GM12878 (cell line): ENCODE results near the gene PRRC2C. TPM values are rescaled to one million over a fixed set of nuclear protein-coding genes. Genes with fewer than 3 reads are reported as not detected.
A peak's percentile ranks its signal among the peaks of the same experiment; 100 is the strongest.
"Not testable (repeated sequence)": the region's sequence is repeated elsewhere in the genome, so short reads cannot be mapped to it uniquely, and the experiment has no call there.

Experiments
- ATAC-seq: fragments of 200-7000 bp; cut with Tn5 transposase; 3 replicates; pipeline ENCODE4 v1.9.1; 2020; ENCODE audit warnings: mild to moderate bottlenecking, moderate library complexity
- BruUV-seq: library from RNA; stranded (reverse); fragments of 400-500 nt; replicated peaks from 2 replicates; lab custom pipeline; 2021; lab: Mats Ljungman, UMichigan
- CTCF ChIA-PET: fragments of 300-600 bp; sonication (Branson Sonifier 250); formaldehyde crosslinking; extraction: SDS; loops from one replicate; lab custom pipeline; 2021; ENCODE audit warnings: inconsistent platforms; lab: Yijun Ruan, JAX
- POLR2A ChIA-PET: fragments of 350-600 bp; formaldehyde crosslinking; extraction: SDS; loops from one replicate; lab custom pipeline; 2021; ENCODE audit warnings: inconsistent platforms; lab: Charles Lee
- RAD21 ChIA-PET: fragments of 300-600 bp; sonication (Branson Sonifier 250); formaldehyde crosslinking; loops from one replicate; lab custom pipeline; 2023; ENCODE audit warnings: antibody characterized with exemption; ENCODE audit not compliant: unreplicated experiment; lab: Charles Lee
- SMC1A ChIA-PET: fragments of 300-600 bp; sonication (Branson Sonifier 250); formaldehyde crosslinking; loops from one replicate; lab custom pipeline; 2023; ENCODE audit not compliant: unreplicated experiment, uncharacterized antibody; lab: Charles Lee
- DNase-seq: peaks from one replicate; pipeline ENCODE4 v3.0.0-alpha.2; 2011; ENCODE audit warnings: low read depth, low spot score
- FAIRE-seq: peaks from 3 replicates; lab custom pipeline; 2011; peaks lifted over from hg19 to GRCh38; lab: Jason Lieb, UNC
- H2AFZ ChIP-seq: 2 replicates; pipeline ENCODE4 v1.6.0; 2011; ENCODE audit warnings: low read depth, low read length, control low read depth; ENCODE audit not compliant: control insufficient read depth
- H3K27ac ChIP-seq: 2 replicates; pipeline ENCODE4 v1.5.1; 2011; ENCODE audit warnings: control low read depth; ENCODE audit not compliant: control insufficient read depth, insufficient read depth
- H3K27me3 ChIP-seq, 2 experiments: replicated peaks in 1 of 2; 2 replicates each; pipeline versions ENCODE4 v1.6.0 to v1.6.1; 2011; ENCODE audit warnings: low read length in 1 of 2; ENCODE audit not compliant: control insufficient read depth in 2 of 2, insufficient read depth in 2 of 2
- H3K36me3 ChIP-seq, 2 experiments: 2 replicates each; pipeline ENCODE4 v1.5.1; 2011; ENCODE audit warnings: low read length in 1 of 2; ENCODE audit not compliant: control insufficient read depth in 2 of 2, insufficient read depth in 2 of 2
- H3K4me1 ChIP-seq: 2 replicates; pipeline ENCODE4 v1.6.1; 2011; ENCODE audit warnings: mild to moderate bottlenecking, low read length, moderate library complexity, mixed read lengths; ENCODE audit not compliant: control insufficient read depth, insufficient read depth
- H3K4me2 ChIP-seq: 2 replicates; pipeline ENCODE4 v1.6.0; 2011; ENCODE audit warnings: control low read depth; ENCODE audit not compliant: control insufficient read depth, insufficient read depth
- H3K4me3 ChIP-seq: fragments of 200-600 bp; sonication (generic); 2 replicates; pipeline ENCODE4 v1.5.1; 2016
- H3K79me2 ChIP-seq: 2 replicates; pipeline ENCODE4 v1.6.0; 2011; ENCODE audit warnings: low read length; ENCODE audit not compliant: control insufficient read depth, insufficient read depth
- H3K9ac ChIP-seq: 2 replicates; pipeline ENCODE4 v1.8.0; 2011; ENCODE audit warnings: low read length, control low read depth, mixed read lengths; ENCODE audit not compliant: control insufficient read depth, insufficient read depth
- H3K9me3 ChIP-seq: replicated peaks from 3 replicates; pipeline ENCODE4 v1.5.1; 2011; ENCODE audit warnings: mild to moderate bottlenecking, low read length; ENCODE audit not compliant: control insufficient read depth, insufficient read depth
- H4K20me1 ChIP-seq: 2 replicates; pipeline ENCODE4 v1.6.0; 2011; ENCODE audit not compliant: control insufficient read depth, insufficient read depth
- NFXL1 ChIP-seq: fragments of 450-650 bp; IDR thresholded peaks from 2 replicates; pipeline ENCODE4 v1.6.1; 2017; ENCODE audit warnings: antibody characterized with exemption, mild to moderate bottlenecking, borderline replicate concordance
- NFYA ChIP-seq: IDR thresholded peaks from 2 replicates; pipeline ENCODE4 v1.6.1; 2011; ENCODE audit warnings: low read depth, mild to moderate bottlenecking, low read length, improper control_type of control experiment, borderline replicate concordance
- SIX5 ChIP-seq: IDR thresholded peaks from 2 replicates; pipeline ENCODE4 v1.6.1; 2011; ENCODE audit warnings: mild to moderate bottlenecking, low read depth, low read length, moderate library complexity; ENCODE audit not compliant: severe bottlenecking
- TCF7 ChIP-seq: IDR thresholded peaks from 2 replicates; pipeline ENCODE4 v1.6.1; 2014; ENCODE audit warnings: antibody characterized with exemption, borderline replicate concordance
- WGBS: methylation state at CpG from one replicate; pipeline ENCODE4 v1.1.6; 2016; ENCODE audit warnings: low lambda C conversion rate; ENCODE audit not compliant: insufficient replicate concordance, insufficient coverage; ENCODE audit errors: missing lambda C conversion rate; 5-methylcytosine and 5-hydroxymethylcytosine counted together
- in situ Hi-C: fragments of 300-500 bp; cut with MboI; formaldehyde crosslinking; loops from 9 replicates; pipeline ENCODE4 v1.14.3; 2018; ENCODE audit warnings: mixed read lengths
- intact Hi-C: fragments of 100-400 bp; cut with micrococcal nuclease; formaldehyde crosslinking; loops from one replicate; pipeline ENCODE4 v1.14.2; 2022; ENCODE audit not compliant: unreplicated experiment
- polyA plus RNA-seq, 11 experiments: library from polyadenylated mRNA; depleted of rRNA in 4 of 11; unstranded in 6 of 11; stranded (reverse) in 5 of 11; fragments of >200 nt; fragmentation: Nextera tagmentation in 4 of 11; fragmentation: Illumina TruSeq in 1 of 11; extraction: Ambion mirVana in 4 of 11; extraction: Trizol in 1 of 11; gene quantifications; 1 replicate in 1 of 11; 2 replicates in 10 of 11; pipeline versions ENCODE4 v1.2.1 to v1.2.3, GENCODE V29; 2011 to 2016; ENCODE audit warnings: inconsistent platforms in 2 of 11, missing spikeins in 2 of 11, low read depth in 1 of 11
- total RNA-seq, 4 experiments: library from RNA; depleted of rRNA in 3 of 4; stranded (reverse); fragments of >200 nt in 3 of 4; fragmentation: Illumina TruSeq in 1 of 4; extraction: Trizol in 1 of 4; gene quantifications; 2 replicates each; pipeline versions ENCODE4 v1.2.1 to v1.2.3, GENCODE V29; 2013 to 2021
- TF ChIP-seq, protein P1 (sequence below): IDR thresholded peaks from 2 replicates; pipeline ENCODE4 v1.6.1; 2011; ENCODE audit warnings: borderline replicate concordance, low read depth, mild to moderate bottlenecking, moderate library complexity, mixed read lengths, low read length; ENCODE audit not compliant: insufficient read depth; ENCODE audit errors: extremely low read length
- TF ChIP-seq, protein P2 (sequence below): IDR thresholded peaks from 2 replicates; pipeline ENCODE4 v1.6.1; 2012; ENCODE audit warnings: low read depth, low read length, improper control_type of control experiment
- TF ChIP-seq, protein P3 (sequence below): fragments of 450-650 bp; IDR thresholded peaks from 2 replicates; pipeline ENCODE4 v1.6.1; 2016; ENCODE audit warnings: mild to moderate bottlenecking

Gene PRRC2C
- total and polyA plus RNA-seq, 10 of the 15 experiments (the other 5 are each of a cell fraction or from before 2014, with no cell fraction given) = 53.4 to 182 (median 91.8) TPM

DNA sequence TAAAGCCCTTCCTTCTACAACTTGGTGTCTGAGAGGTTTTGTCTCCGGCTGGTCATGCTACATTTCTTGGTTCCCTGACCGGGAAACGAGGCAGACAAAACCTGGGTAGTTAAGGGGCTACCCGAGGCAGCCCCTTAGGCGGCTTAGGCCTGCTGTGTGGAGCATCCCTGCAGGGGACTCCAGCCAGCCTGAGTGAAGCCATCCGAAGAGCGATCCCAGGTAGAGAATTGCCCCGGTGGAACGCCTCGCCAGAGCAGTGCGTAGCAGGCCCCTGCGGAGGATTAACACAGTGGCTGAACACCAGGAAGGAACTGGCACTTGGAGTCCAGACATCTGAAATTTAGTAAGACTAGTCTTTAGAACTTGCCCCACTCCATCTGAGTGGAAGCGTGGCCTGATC is 115.5 kb downstream of the PRRC2C start:
- intact Hi-C loops (loop anchor here (10.0 kb wide), 1 partner anchor 754 kb away; no protein-coding TSS in a partner anchor), in situ Hi-C loops (no loop called here)
- H3K27me3 ChIP-seq = no peaks in the 10 kb centered on the region
- H3K9me3 ChIP-seq = no peaks in the 10 kb centered on the region
- POLR2A ChIA-PET = interaction anchor here (0.6 kb wide), 1 partner anchor 19 kb away, joined by 6 read pairs; no protein-coding TSS in a partner anchor
- no peaks in the 10 kb centered on the region for H4K20me1 ChIP-seq
- H3K4me2 ChIP-seq = no peak overlapping the region
- H3K9ac ChIP-seq = no peak overlapping the region
- H3K27ac ChIP-seq = no peak overlapping the region
- SMC1A ChIA-PET = interaction anchor here (1.5 kb wide), 1 partner anchor 8 kb away, joined by 5 read pairs; no protein-coding TSS in a partner anchor
- 91% methylated on average over 13 of the region's 13 CpGs for WGBS
- FAIRE-seq (no peak), ATAC-seq (peak; percentile 47)
- CTCF ChIA-PET = interaction anchor here (1.9 kb wide), 1 partner anchor 44 kb away, joined by 5 read pairs; no protein-coding TSS in a partner anchor
- H3K4me3 ChIP-seq = no peak overlapping the region
- no peaks in the 10 kb centered on the region for H3K79me2 ChIP-seq
- RAD21 ChIA-PET = interaction anchor here (0.7 to 0.8 kb wide), 2 partner anchors 14 to 25 kb away, joined by 3 read pairs; no protein-coding TSS in a partner anchor
- TF ChIP-seq, protein P1, sequence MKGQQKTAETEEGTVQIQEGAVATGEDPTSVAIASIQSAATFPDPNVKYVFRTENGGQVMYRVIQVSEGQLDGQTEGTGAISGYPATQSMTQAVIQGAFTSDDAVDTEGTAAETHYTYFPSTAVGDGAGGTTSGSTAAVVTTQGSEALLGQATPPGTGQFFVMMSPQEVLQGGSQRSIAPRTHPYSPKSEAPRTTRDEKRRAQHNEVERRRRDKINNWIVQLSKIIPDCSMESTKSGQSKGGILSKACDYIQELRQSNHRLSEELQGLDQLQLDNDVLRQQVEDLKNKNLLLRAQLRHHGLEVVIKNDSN = no peak
- TF ChIP-seq NFYA (no peak), NFXL1 (no peak), TCF7 (no peak), SIX5 (no peak)
- TF ChIP-seq, protein P2, sequence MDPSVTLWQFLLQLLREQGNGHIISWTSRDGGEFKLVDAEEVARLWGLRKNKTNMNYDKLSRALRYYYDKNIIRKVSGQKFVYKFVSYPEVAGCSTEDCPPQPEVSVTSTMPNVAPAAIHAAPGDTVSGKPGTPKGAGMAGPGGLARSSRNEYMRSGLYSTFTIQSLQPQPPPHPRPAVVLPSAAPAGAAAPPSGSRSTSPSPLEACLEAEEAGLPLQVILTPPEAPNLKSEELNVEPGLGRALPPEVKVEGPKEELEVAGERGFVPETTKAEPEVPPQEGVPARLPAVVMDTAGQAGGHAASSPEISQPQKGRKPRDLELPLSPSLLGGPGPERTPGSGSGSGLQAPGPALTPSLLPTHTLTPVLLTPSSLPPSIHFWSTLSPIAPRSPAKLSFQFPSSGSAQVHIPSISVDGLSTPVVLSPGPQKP = no peak
- TF ChIP-seq, protein P3, sequence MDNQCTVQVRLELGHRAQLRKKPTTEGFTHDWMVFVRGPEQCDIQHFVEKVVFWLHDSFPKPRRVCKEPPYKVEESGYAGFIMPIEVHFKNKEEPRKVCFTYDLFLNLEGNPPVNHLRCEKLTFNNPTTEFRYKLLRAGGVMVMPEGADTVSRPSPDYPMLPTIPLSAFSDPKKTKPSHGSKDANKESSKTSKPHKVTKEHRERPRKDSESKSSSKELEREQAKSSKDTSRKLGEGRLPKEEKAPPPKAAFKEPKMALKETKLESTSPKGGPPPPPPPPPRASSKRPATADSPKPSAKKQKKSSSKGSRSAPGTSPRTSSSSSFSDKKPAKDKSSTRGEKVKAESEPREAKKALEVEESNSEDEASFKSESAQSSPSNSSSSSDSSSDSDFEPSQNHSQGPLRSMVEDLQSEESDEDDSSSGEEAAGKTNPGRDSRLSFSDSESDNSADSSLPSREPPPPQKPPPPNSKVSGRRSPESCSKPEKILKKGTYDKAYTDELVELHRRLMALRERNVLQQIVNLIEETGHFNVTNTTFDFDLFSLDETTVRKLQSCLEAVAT = peak; percentile 84
- TF ChIP-seq, all 136 proteins: peak for 1
- no peak overlapping the region for H2AFZ ChIP-seq
- H3K36me3 ChIP-seq = peaks cover 0 to 5% of the 10 kb centered on the region in 2 experiments; a peak in 3 of 4 replicates
- no peak for DNase-seq
- no peaks in the 10 kb centered on the region for H3K4me1 ChIP-seq
- TSS peak; percentile 53 for BruUV-seq

DNA sequence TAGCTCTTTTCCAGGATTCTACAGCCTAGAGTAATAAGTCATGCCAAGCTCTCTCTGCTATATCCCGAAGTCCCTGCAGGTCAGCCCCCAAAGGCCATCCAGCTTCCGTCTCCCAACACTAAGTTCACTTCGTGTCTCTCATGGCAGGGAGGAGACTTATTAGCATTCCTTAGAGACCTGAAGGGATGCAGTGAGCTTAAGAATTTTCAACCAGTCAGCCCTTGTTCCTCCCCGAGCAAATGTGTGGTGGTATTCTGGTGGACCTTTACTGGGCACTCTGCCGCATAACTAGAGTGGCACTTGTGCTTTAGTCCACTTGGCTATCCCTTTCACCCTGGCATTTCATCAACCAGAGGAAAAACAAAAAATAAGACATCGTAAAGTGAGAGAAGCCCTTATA is 117.7 kb downstream of the PRRC2C start:
- H3K27me3 ChIP-seq, H3K9ac ChIP-seq, H3K79me2 ChIP-seq, H3K4me2 ChIP-seq, DNase-seq, H3K36me3 ChIP-seq, FAIRE-seq, H3K9me3 ChIP-seq, BruUV-seq, H2AFZ ChIP-seq, ATAC-seq, H4K20me1 ChIP-seq, H3K27ac ChIP-seq, H3K4me3 ChIP-seq, H3K4me1 ChIP-seq, in situ Hi-C loops: not testable (repeated sequence)
- CTCF ChIA-PET = interaction anchor here (0.7 to 1.0 kb wide), 3 partner anchors 11 to 33 kb away, joined by 3 to 4 read pairs (median 3); no protein-coding TSS in a partner anchor
- intact Hi-C loops = loop anchor here (10.0 kb wide), 1 partner anchor 752 kb away; no protein-coding TSS in a partner anchor
- SMC1A ChIA-PET = interaction anchor here (0.6 to 6.8 kb wide), 4 partner anchors 9 to 112 kb away, joined by 3 to 78 read pairs (median 22); partner anchors contain the start of gene MYOCOS
- POLR2A ChIA-PET = interaction anchor here (0.8 to 0.9 kb wide), 2 partner anchors 8 to 11 kb away, joined by 3 read pairs; no protein-coding TSS in a partner anchor
- WGBS = 96% methylated on average over 6 of the region's 6 CpGs
- RAD21 ChIA-PET = interaction anchor here (1.0 to 1.6 kb wide), 2 partner anchors 52 to 138 kb away, joined by 3 to 4 read pairs; no protein-coding TSS in a partner anchor
